PFSK-1 (cell line): ENCODE results near the gene ZNF831.

Experiments used
- POLR2AphosphoS5 ChIP-seq: IDR thresholded peaks from 2 replicates; pipeline ENCODE4 v1.6.1; 2012; ENCODE audit warnings: low read depth, mild to moderate bottlenecking, control low read depth, low read length, moderate library complexity
- SIN3A ChIP-seq: IDR thresholded peaks from 2 replicates; pipeline ENCODE4 v1.6.1; 2012; ENCODE audit warnings: mild to moderate bottlenecking, low read length, moderate library complexity, borderline replicate concordance; ENCODE audit not compliant: insufficient read depth

DNA sequence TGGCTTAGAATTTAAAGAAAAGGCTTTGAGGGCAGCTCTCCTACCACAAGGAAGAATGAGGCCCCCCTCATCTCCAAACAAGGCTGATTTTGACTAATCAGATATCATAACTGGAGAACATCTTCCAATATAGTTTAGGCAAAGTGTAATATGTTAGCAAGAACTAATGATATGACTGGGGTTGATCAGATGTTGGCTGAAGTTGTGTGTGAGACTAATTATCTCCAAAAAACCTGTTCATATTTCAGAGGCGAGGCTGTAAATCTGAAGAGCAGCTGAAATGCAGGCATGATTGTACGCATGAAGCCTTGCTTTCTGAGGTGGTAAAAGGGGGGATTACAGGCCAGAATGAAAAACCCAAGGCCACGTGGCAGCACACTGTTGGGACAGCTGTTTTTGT lies 16.0 kb upstream of the ZNF831 start:
- TF ChIP-seq POLR2AphosphoS5 (no peak), SIN3A (no peak)
